Measurements from ENCODE around the gene TMEM221. TPM values are rescaled to one million over a fixed set of nuclear protein-coding genes. Genes with fewer than 3 reads are reported as not detected.
A peak's percentile ranks its signal among the peaks of the same experiment; 100 is the strongest.

The TMEM221 gene
- total RNA-seq, 1 experiment from 2014 or later: 0.39 TPM

GRCh38 chr19:17385878-17386611, 62.4 kb downstream of the TMEM221 start:
- peak; percentile 66 for ATAC-seq
- no peaks in the 10 kb centered on the region; the same call in 1 of the 2 replicates for H3K9me3 ChIP-seq (ENCODE audit: control insufficient read depth, insufficient read depth, low read depth, low read length)
- POLR2A ChIA-PET: no interaction called here

More at GRCh38 chr19:17385878-17386611, 62.4 kb downstream of the TMEM221 start:
- peaks cover 4% of the 10 kb centered on the region; the same call in 1 of the 2 replicates for H3K4me1 ChIP-seq (ENCODE audit: control insufficient read depth, insufficient read depth, low read length)
- DNase-seq (ENCODE audit: low read depth, low spot score): no peak
- no peaks in the 10 kb centered on the region for H3K36me3 ChIP-seq (ENCODE audit: control insufficient read depth, insufficient read depth, low read length)
- no TSS peak for BruUV-seq (replicated peaks)
- H3K27ac ChIP-seq (ENCODE audit: low read length): no peak overlapping the region
- intact Hi-C loops (cut with micrococcal nuclease; ENCODE audit: unreplicated experiment) (loop anchor here (2.0 kb wide), 1 partner anchor 41 kb away; no protein-coding TSS in a partner anchor), in situ Hi-C loops (cut with HindIII; ENCODE audit: low pct_unique_long_range_greater_than_20kb, low sequenced_read_pairs) (no loop called here)
- H3K27me3 ChIP-seq (ENCODE audit: control insufficient read depth, insufficient read depth, low read length): no peaks in the 10 kb centered on the region
- CTCF ChIA-PET: interaction anchor here (0.6 kb wide), 2 partner anchors 8 to 41 kb away, joined by 3 to 5 read pairs; no protein-coding TSS in a partner anchor
- no peak overlapping the region for H3K4me3 ChIP-seq (ENCODE audit: low read depth in 2 of 2, low read length in 2 of 2)
- TF ChIP-seq POLR2AphosphoS5 (IDR thresholded peaks at IDR 0.05; ENCODE audit: low read depth, low read length): no peak
- peak; percentile 91 for TF ChIP-seq CTCF (IDR thresholded peaks at IDR 0.05)
- TF ChIP-seq REST (IDR thresholded peaks at IDR 0.05; ENCODE audit: insufficient read depth in 1 of 2, low read depth in 2 of 2, low read length in 1 of 2): no peak
- no peak for TF ChIP-seq TCF7L2 (IDR thresholded peaks at IDR 0.05; ENCODE audit: low read depth, low read length)

Other genes with a start within 250 kb of the TMEM221 start
- 26.2 TPM for gene USE1, start 233.3 kb downstream of the TMEM221 start, total RNA-seq (2021; ENCODE audit: unreplicated experiment)
- 37.1 TPM for gene OCEL1, start 222.4 kb downstream of the TMEM221 start, total RNA-seq (2021; ENCODE audit: unreplicated experiment)
- 173 TPM for gene NR2F6, start 202.7 kb downstream of the TMEM221 start, total RNA-seq (2021; ENCODE audit: unreplicated experiment)
- gene USHBP1, start 183.9 kb downstream of the TMEM221 start, total RNA-seq (2021; ENCODE audit: unreplicated experiment): not detected
- 79.5 TPM for gene BABAM1, start 181.2 kb downstream of the TMEM221 start, total RNA-seq (2021; ENCODE audit: unreplicated experiment)
- 1.1 TPM for gene ANKLE1, start 166.8 kb downstream of the TMEM221 start, total RNA-seq (2021; ENCODE audit: unreplicated experiment)
- gene ABHD8, start 145.2 kb downstream of the TMEM221 start, total RNA-seq (2021; ENCODE audit: unreplicated experiment): 19.6 TPM
- gene MRPL34, start 142.8 kb downstream of the TMEM221 start, total RNA-seq (2021; ENCODE audit: unreplicated experiment): 87.7 TPM
- gene DDA1, start 139.1 kb downstream of the TMEM221 start, total RNA-seq (2021; ENCODE audit: unreplicated experiment): 56.0 TPM
- 13.5 TPM for gene ANO8, start 113.8 kb downstream of the TMEM221 start, total RNA-seq (2021; ENCODE audit: unreplicated experiment)
- gene GTPBP3, start 111.1 kb downstream of the TMEM221 start, total RNA-seq (2021; ENCODE audit: unreplicated experiment): 35.3 TPM
- 0.08 TPM for gene PLVAP, start 71.3 kb downstream of the TMEM221 start, total RNA-seq (2021; ENCODE audit: unreplicated experiment)
- 0.51 TPM for gene CCDC194, start 54.5 kb downstream of the TMEM221 start, total RNA-seq (2021; ENCODE audit: unreplicated experiment)
- 11.8 TPM for gene BST2, start 43.0 kb downstream of the TMEM221 start, total RNA-seq (2021; ENCODE audit: unreplicated experiment)
- 42.1 TPM for gene MVB12A, start 28.6 kb downstream of the TMEM221 start, total RNA-seq (2021; ENCODE audit: unreplicated experiment)
- not detected for gene NXNL1, start 12.3 kb upstream of the TMEM221 start, total RNA-seq (2021; ENCODE audit: unreplicated experiment)
- gene SLC27A1, start 21.9 kb upstream of the TMEM221 start, total RNA-seq (2021; ENCODE audit: unreplicated experiment): 5.4 TPM
- 58.2 TPM for gene PGLS, start 63.0 kb upstream of the TMEM221 start, total RNA-seq (2021; ENCODE audit: unreplicated experiment)
- gene COLGALT1, start 107.0 kb upstream of the TMEM221 start, total RNA-seq (2021; ENCODE audit: unreplicated experiment): 97.2 TPM
- 0.46 TPM for gene UNC13A, start 239.7 kb upstream of the TMEM221 start, total RNA-seq (2021; ENCODE audit: unreplicated experiment)